Posterior vena cava (tissue), 2 donors: ENCODE measurements around the gene SLC7A14. TPM values are rescaled to one million over a fixed set of nuclear protein-coding genes. Genes with fewer than 3 reads are reported as not detected.

Experiments
- DNase-seq: peaks from one replicate; pipeline ENCODE4 v3.0.0-alpha.2; 2020; ENCODE audit warnings: low spot score
- intact Hi-C, 2 donors: fragments of 100-400 bp; cut with DNase I; formaldehyde crosslinking; loops; one replicate each; pipeline versions ENCODE4 v1.14.1 to v1.14.2; 2022 to 2023
- total RNA-seq, 2 donors: library from RNA; stranded (reverse); fragmentation: NEBNext Ultra II Directional; extraction: Animal tissue kit (Norgen Biotek cat#: 25700); gene quantifications; one replicate each; pipeline ENCODE4 v1.2.1, GENCODE V29; 2021
- donor health status: DM: yes; HTN: yes; CAD: no.
- donor health status: DM: yes; HTN: yes; CAD: no.

Gene SLC7A14
- total RNA-seq, 2 donors from 2014 or later, result 0.05 TPM; not detected in 1

DNA sequence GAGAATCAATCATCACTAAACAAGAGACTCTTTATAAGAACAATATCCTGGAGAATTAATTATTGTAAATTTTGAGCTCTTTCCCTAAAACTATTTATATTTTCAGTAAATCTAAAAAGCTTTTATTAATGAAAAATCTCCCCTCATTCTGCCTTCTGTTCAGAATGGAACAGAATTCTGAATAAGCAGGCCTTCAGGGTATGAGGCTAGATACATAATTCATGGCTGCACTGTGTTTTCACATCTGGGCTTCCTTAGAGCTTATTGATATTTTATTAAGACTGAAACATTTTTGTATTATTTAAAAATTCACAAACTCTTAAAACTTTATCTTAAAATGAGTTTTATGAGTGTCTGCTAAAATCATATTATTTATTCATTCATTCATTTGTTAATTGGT is 142.4 kb downstream of the SLC7A14 start:
- intact Hi-C loops, result no loop called here
- no peak for DNase-seq

GRCh38 chr3:170442947-170443346 is 142.9 kb downstream of the SLC7A14 start:
- intact Hi-C loops, result no loop called here
- no peak for DNase-seq

GRCh38 chr3:170441412-170441811 is 144.5 kb downstream of the SLC7A14 start:
- intact Hi-C loops, result no loop called here
- no peak for DNase-seq

DNA sequence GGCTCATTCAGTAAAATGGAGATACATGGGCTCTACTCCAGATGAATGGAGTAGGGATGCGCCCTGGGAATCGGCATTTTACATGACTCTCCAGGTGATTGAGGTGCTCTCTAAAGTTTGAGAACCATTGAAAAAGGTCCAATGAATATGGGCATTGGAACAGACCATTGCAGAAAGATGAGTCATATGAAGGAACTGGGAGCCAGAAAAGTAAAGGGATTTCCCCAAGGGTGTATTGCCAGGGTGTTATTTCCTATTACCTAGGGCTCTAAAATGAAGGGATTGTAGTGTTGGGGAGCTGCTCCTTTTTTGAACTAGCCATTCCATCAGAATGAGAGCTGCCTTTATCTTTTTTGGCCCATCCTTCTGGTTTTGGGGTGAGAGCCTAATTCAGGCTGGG is 145.5 kb downstream of the SLC7A14 start:
- DNase-seq, result no peak

GRCh38 chr3:170438836-170439235 is 147.0 kb downstream of the SLC7A14 start:
- intact Hi-C loops, result no loop called here
- no peak for DNase-seq

More for the DNA sequence above, 145.5 kb downstream of the SLC7A14 start:
- intact Hi-C loops, result no loop called here

DNA sequence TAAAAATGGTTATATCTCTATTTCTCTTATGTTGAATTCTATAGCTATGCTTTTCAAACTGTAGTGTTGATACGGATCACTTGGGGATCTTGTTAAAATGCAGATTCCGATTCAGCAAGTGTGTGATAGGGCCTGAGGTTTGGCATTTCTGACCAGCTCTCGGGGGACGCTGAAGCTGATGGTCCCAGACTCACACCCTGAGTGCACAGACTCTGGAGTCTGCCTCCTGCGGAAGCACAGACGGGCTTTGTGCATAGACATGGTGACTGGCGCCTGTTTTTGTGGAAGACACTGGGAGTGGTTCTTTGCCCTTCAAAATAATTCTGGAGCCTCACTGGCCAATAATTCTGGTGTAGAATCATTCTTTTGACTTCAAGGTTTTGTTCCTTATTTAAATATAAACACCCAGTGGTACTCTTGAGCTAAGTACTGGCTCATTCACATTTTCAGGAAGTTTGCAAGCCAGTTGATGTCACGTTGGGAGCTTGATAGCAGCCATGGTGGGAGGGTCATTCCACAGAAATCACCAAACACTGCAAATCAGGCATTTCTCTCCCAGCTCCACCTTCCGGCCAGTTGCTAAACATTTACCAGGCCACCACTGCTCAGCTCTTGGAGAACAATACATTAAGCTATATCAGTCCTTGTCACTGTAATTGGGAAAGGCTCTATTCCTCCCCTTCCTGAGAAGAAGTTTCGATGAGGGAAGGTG is 148.0 kb downstream of the SLC7A14 start:
- intact Hi-C loops, result no loop called here
- no peak for DNase-seq

DNA sequence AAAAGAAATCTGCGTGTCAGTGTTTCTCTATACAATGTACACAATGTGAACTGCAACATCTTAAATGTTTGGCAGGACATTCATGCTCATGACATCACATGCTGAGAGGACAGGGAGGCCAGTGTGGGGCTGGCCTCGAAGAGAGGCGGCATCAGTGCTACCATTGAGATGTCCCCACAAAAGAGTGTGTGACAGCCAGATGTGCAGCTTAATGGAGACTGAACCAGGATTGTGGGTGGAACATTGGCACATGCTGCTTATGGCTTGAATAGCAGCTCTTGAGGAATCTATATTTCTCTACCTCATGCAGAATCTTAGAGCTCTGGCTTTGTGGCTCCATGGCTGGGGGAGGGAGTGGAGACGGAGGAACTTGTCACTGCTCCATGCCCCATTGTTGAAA is 148.7 kb downstream of the SLC7A14 start:
- DNase-seq, result no peak
- intact Hi-C loops, result no loop called here

- intact Hi-C loops, result no loop called here
Observed at GRCh38 chr3:170436697-170437096, 149.2 kb downstream of the SLC7A14 start.

DNA sequence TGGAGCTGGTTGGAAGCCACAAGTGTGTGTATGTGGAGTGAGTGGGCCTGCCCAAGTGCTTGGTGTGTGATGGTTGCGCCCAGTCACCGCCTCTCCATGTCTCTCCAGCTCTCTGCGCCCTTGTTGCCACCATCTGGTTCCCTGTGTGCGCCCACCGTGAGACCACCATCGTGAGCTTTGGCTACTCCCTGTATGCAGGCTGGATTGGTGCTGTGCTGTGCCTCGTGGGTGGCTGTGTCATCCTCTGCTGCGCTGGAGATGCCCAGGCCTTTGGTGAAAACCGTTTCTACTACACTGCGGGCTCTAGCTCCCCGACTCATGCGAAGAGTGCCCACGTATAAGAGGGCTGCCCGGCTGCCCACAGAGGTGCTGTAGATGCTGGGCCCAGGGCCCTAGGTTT is 153.5 kb downstream of the SLC7A14 start:
- intact Hi-C loops, result no loop called here
- no peak for DNase-seq

More at GRCh38 chr3:170436697-170437096, 149.2 kb downstream of the SLC7A14 start:
- no peak for DNase-seq

DNA sequence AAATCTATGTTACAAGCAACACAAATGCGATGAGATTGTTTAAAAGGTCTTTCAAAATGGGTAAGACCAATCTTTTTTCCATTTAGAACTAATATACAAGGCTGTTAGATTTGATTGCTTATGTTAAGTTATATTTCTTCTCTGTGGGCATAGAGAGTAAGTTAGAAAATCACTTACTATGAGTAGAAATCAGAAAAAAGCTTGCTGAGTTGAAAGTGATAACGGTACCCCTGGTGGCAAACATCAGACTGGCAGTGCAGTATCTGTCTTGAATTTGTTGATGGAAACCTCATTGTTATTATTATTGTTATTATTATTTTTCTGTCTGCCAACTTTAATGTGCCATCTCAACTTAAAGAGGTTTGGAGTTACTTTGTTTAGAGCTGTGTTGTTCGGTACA is 154.8 kb downstream of the SLC7A14 start:
- intact Hi-C loops, result no loop called here

DNA sequence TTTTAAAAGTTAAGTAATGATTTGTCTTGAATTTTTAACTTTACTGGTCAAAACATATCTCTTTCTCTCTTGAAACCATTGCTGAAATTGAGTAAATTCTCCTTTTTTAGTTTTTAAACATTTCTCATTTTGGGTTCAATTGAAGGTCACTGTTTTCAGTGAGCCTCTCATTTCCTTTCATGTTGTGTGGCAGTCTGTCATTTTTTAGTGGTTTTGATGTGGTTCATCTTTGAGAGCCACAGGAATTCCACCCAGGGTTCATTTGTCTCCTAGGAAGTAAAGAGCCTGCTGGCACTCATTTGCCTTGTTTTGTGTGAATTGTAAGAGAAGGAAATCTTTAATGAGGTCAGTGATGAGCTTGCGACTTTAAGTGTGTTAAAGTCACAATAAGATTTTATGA is 156.8 kb downstream of the SLC7A14 start:
- intact Hi-C loops, result no loop called here
- no peak for DNase-seq

More for the DNA sequence above, 154.8 kb downstream of the SLC7A14 start:
- DNase-seq, result no peak

- DNase-seq, result no peak
- intact Hi-C loops, result no loop called here
Observed at GRCh38 chr3:170428095-170428494, 157.8 kb downstream of the SLC7A14 start.

- intact Hi-C loops, result no loop called here
- DNase-seq, result no peak
Observed at GRCh38 chr3:170426240-170426797, 159.6 kb downstream of the SLC7A14 start.

GRCh38 chr3:170425491-170426239 is 160.2 kb downstream of the SLC7A14 start:
- no peak for DNase-seq
- intact Hi-C loops, result no loop called here

- intact Hi-C loops, result no loop called here
Observed at GRCh38 chr3:170424879-170425278, 161.0 kb downstream of the SLC7A14 start.

GRCh38 chr3:170423001-170423615 is 162.8 kb downstream of the SLC7A14 start:
- intact Hi-C loops, result no loop called here
- DNase-seq, result no peak

More at GRCh38 chr3:170424879-170425278, 161.0 kb downstream of the SLC7A14 start:
- DNase-seq, result no peak

DNA sequence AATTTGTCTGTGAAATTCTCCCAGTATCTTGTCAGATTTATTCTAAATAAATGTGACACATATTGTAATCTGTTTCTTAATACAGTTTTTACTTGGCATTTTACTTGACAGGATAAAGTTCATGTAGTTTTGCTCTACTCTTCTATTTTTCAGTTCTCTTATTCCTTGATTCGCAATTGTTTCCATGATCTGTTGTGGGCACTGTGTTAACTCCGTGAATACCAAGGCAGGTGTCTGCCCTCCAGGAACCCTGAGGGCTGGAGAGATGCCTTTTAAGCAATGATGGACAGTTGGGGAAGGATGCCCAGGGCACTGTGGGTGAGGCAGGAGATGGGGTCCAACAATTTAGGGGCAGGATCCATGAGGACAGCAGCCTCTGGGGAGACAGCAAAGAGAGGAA is 164.1 kb downstream of the SLC7A14 start:
- intact Hi-C loops, result no loop called here
- DNase-seq, result no peak

DNA sequence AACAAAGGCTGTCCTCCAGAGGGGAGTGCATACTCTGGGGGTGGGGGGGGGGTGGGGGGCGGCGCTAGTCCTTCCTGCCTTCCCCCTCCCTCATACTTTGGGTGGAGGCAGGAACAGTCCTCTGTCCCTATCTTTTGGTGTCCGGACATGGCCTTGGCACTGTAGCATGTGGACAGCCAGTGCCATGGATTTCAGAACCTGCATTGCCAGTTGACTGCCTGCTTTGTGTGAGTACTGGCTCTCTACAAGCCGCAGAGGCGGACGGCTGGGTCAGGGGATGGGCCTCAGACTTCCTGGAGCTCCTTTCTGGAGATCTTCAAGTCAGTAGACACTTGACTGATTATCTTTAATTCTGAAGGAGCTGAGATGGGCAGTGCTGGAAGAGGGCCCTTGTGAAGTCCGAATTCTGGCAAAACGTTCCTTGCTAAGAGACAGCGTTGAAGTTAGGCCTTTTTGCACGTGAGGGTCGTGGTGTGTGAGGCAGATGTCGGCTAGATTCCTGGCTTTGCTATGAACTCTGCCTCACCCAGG is 164.7 kb downstream of the SLC7A14 start:
- intact Hi-C loops, result no loop called here
- no peak for DNase-seq

DNA sequence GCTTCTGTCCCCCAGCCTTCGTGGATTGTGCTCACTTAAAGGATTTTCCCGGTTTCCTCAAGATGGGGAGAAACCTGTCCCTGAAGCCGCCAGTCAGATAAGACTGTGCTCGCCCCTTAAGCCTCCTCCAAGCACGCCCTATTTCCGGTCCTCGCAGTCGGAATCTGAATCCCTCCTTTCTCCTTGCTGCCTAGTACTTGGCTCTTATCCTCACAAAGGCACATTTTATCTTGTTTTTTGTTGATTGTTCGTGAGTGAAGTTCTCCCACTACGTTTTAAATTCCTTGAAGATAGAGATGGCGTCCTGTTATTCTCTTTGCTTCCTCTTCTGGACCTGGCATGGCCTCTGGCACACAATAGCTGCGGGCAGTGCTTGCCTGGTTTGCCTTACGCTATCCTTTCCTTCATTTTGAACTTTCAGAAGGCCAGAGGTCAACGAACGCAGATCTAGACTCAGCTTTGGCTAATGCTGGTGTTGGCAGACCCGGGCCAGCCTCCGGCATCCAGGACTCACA is 165.5 kb downstream of the SLC7A14 start:
- intact Hi-C loops, result no loop called here

More for the DNA sequence above, 165.5 kb downstream of the SLC7A14 start:
- DNase-seq, result no peak
